Measurements from ENCODE around the gene OLIG1.

The OLIG1 gene

DNA sequence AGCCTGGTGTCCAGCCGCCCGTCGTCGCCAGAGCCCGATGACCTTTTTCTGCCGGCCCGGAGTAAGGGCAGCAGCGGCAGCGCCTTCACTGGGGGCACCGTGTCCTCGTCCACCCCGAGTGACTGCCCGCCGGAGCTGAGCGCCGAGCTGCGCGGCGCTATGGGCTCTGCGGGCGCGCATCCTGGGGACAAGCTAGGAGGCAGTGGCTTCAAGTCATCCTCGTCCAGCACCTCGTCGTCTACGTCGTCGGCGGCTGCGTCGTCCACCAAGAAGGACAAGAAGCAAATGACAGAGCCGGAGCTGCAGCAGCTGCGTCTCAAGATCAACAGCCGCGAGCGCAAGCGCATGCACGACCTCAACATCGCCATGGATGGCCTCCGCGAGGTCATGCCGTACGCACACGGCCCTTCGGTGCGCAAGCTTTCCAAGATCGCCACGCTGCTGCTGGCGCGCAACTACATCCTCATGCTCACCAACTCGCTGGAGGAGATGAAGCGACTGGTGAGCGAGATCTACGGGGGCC lies 43.0 kb upstream of the OLIG1 start:
- Histone ChIP-seq H3K4me1 (ENCODE audit: control insufficient read depth, insufficient read depth, low read length) (no peaks in the 10 kb centered on the region), H3K4me3 (ENCODE audit: low read length) (no peak overlapping the region), H3K27me3 (ENCODE audit: control insufficient read depth, insufficient read depth, low read length) (peaks cover 41% of the 10 kb centered on the region), H3K36me3 (ENCODE audit: control insufficient read depth, insufficient read depth, low read length) (no peaks in the 10 kb centered on the region), H3K27ac (ENCODE audit: low read depth, low read length) (no peak overlapping the region), H3K9ac (ENCODE audit: low read length) (no peak overlapping the region)

DNA sequence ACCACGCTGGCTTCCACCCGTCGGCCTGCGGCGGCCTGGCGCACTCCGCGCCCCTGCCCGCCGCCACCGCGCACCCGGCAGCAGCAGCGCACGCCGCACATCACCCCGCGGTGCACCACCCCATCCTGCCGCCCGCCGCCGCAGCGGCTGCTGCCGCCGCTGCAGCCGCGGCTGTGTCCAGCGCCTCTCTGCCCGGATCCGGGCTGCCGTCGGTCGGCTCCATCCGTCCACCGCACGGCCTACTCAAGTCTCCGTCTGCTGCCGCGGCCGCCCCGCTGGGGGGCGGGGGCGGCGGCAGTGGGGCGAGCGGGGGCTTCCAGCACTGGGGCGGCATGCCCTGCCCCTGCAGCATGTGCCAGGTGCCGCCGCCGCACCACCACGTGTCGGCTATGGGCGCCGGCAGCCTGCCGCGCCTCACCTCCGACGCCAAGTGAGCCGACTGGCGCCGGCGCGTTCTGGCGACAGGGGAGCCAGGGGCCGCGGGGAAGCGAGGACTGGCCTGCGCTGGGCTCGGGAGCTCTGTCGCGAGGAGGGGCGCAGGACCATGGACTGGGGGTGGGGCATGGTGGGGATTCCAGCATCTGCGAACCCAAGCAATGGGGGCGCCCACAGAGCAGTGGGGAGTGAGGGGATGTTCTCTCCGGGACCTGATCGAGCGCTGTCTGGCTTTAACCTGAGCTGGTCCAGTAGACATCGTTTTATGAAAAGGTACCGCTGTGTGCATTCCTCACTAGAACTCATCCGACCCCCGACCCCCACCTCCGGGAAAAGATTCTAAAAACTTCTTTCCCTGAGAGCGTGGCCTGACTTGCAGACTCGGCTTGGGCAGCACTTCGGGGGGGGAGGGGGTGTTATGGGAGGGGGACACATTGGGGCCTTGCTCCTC lies 42.3 kb upstream of the OLIG1 start:
- Histone ChIP-seq H3K27ac (ENCODE audit: low read depth, low read length) (no peak overlapping the region), H3K36me3 (ENCODE audit: control insufficient read depth, insufficient read depth, low read length) (no peaks in the 10 kb centered on the region), H3K4me3 (ENCODE audit: low read length) (no peak overlapping the region), H3K4me1 (ENCODE audit: control insufficient read depth, insufficient read depth, low read length) (no peaks in the 10 kb centered on the region), H3K27me3 (ENCODE audit: control insufficient read depth, insufficient read depth, low read length) (peaks cover 46% of the 10 kb centered on the region), H3K9ac (ENCODE audit: low read length) (no peak overlapping the region)

- Histone ChIP-seq H3K4me1 (ENCODE audit: control insufficient read depth, insufficient read depth, low read length) (no peaks in the 10 kb centered on the region), H3K27me3 (ENCODE audit: control insufficient read depth, insufficient read depth, low read length) (peaks cover 44% of the 10 kb centered on the region), H3K4me3 (ENCODE audit: low read length) (no peak overlapping the region), H3K36me3 (ENCODE audit: control insufficient read depth, insufficient read depth, low read length) (no peaks in the 10 kb centered on the region), H3K9ac (ENCODE audit: low read length) (no peak overlapping the region), H3K27ac (ENCODE audit: low read depth, low read length) (no peak overlapping the region)
These were observed 41.7 kb upstream of the OLIG1 start for GRCh38 chr21:33028287-33028670.

DNA sequence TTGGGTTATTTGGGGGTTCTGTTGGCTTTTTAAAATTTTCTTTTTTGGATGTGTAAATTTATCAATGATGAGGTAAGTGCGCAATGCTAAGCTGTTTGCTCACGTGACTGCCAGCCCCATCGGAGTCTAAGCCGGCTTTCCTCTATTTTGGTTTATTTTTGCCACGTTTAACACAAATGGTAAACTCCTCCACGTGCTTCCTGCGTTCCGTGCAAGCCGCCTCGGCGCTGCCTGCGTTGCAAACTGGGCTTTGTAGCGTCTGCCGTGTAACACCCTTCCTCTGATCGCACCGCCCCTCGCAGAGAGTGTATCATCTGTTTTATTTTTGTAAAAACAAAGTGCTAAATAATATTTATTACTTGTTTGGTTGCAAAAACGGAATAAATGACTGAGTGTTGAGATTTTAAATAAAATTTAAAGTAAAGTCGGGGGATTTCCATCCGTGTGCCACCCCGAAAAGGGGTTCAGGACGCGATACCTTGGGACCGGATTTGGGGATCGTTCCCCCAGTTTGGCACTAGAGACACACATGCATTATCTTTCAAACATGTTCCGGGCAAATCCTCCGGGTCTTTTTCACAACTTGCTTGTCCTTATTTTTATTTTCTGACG lies 41.1 kb upstream of the OLIG1 start:
- Histone ChIP-seq H3K36me3 (ENCODE audit: control insufficient read depth, insufficient read depth, low read length) (no peaks in the 10 kb centered on the region), H3K9ac (ENCODE audit: low read length) (no peak overlapping the region), H3K4me3 (ENCODE audit: low read length) (no peak overlapping the region), H3K4me1 (ENCODE audit: control insufficient read depth, insufficient read depth, low read length) (no peaks in the 10 kb centered on the region), H3K27ac (ENCODE audit: low read depth, low read length) (no peak overlapping the region), H3K27me3 (ENCODE audit: control insufficient read depth, insufficient read depth, low read length) (peaks cover 38% of the 10 kb centered on the region)

GRCh38 chr21:33029385-33029921 lies 40.5 kb upstream of the OLIG1 start:
- Histone ChIP-seq H3K9ac (ENCODE audit: low read length) (no peak overlapping the region), H3K4me1 (ENCODE audit: control insufficient read depth, insufficient read depth, low read length) (no peaks in the 10 kb centered on the region), H3K4me3 (ENCODE audit: low read length) (no peak overlapping the region)

DNA sequence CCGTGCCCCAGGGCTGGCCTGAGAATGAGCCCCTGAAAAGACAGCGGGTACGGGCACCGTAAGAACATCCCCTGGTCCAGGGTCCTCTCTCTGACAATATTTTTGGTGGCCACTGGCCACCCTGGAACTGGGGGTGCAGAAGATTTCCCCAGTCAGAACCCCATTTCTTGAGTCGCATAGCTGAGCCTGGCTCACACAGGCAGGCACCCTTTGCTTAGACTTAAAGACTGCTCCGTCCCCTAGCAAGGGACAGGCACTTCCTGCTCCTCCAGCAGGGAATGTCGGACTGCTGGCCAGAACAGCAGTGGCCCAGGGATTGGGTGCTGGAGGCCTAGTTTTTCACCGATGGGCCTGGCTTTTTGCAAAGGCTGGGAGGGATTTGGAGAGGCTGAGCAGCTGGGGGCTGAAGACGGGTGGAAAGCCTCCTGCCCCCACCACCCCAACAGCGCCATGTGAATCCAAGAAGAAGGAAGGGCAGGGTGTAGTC lies 39.9 kb upstream of the OLIG1 start:
- Histone ChIP-seq H3K27ac (ENCODE audit: low read depth, low read length) (no peak overlapping the region), H3K4me1 (ENCODE audit: control insufficient read depth, insufficient read depth, low read length) (no peaks in the 10 kb centered on the region), H3K4me3 (ENCODE audit: low read length) (no peak overlapping the region), H3K27me3 (ENCODE audit: control insufficient read depth, insufficient read depth, low read length) (peaks cover 35% of the 10 kb centered on the region), H3K36me3 (ENCODE audit: control insufficient read depth, insufficient read depth, low read length) (no peaks in the 10 kb centered on the region), H3K9ac (ENCODE audit: low read length) (no peak overlapping the region)

More at GRCh38 chr21:33029385-33029921, 40.5 kb upstream of the OLIG1 start:
- Histone ChIP-seq H3K36me3 (ENCODE audit: control insufficient read depth, insufficient read depth, low read length) (no peaks in the 10 kb centered on the region), H3K27me3 (ENCODE audit: control insufficient read depth, insufficient read depth, low read length) (peaks cover 38% of the 10 kb centered on the region), H3K27ac (ENCODE audit: low read depth, low read length) (no peak overlapping the region)

DNA sequence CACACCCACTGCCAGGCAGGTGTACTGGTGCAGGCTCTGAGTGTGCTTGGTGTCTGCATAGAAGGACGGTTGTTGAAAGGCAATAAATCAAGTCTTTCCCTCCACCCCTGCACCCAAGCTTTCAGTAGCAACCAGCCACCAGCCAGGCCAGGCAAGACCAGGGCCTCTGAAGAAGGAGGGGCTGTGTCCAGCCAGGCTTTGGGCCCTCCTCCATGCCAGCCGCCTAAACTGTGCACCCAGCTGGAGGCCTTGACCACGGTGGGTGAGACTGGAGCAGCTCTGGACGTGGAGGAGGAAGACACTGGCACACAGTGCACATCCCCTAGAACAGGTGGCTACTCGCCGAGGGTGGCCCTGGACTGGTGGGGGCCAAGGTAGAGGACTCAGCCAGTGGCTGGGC lies 39.3 kb upstream of the OLIG1 start:
- no peaks in the 10 kb centered on the region for H3K4me1 ChIP-seq (ENCODE audit: control insufficient read depth, insufficient read depth, low read length)

DNA sequence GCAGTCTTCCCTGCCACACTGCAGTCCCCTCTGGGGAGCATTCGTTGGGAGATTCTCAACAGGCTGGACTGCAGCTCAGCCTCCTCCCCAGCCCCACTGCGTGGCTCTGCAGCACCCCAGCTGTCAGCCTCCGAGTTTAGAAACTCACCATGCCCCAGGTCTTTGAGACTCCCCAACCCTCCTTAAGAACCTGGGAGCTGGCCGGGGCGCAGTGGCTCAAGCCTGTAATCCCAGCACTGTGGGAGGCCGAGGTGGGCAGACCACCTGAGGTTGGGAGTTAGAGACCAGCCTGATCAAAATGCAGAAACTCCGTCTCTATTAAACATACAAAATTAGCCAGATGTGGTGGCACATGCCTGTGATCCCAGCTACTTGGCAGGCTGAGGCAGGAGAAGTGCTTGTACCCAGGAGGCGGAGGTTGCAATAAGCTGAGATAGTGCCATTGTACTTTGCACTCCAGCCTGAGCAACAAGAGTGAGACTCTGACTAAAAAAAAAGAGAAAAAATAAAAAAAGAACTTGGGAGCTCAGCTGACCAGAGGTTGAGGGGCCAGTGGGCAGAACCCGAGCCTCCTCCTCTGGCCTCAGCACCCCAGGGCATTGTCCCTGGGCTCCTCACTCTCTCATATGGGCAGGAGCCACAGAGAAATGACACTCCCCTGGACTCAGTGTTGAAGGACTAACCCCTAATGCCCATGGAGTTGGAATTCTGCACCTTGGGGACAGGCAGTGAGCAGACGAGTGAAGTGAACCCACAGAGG lies 38.6 kb upstream of the OLIG1 start:
- Histone ChIP-seq H3K36me3 (ENCODE audit: control insufficient read depth, insufficient read depth, low read length) (no peaks in the 10 kb centered on the region), H3K4me3 (ENCODE audit: low read length) (no peak overlapping the region), H3K4me1 (ENCODE audit: control insufficient read depth, insufficient read depth, low read length) (no peaks in the 10 kb centered on the region), H3K27me3 (ENCODE audit: control insufficient read depth, insufficient read depth, low read length) (peaks cover 31% of the 10 kb centered on the region), H3K9ac (ENCODE audit: low read length) (no peak overlapping the region), H3K27ac (ENCODE audit: low read depth, low read length) (no peak overlapping the region)

More for the DNA sequence above, 39.3 kb upstream of the OLIG1 start:
- no peaks in the 10 kb centered on the region for H3K36me3 ChIP-seq (ENCODE audit: control insufficient read depth, insufficient read depth, low read length)
- H3K9ac ChIP-seq (ENCODE audit: low read length), result no peak overlapping the region
- H3K27ac ChIP-seq (ENCODE audit: low read depth, low read length), result no peak overlapping the region
- peaks cover 35% of the 10 kb centered on the region for H3K27me3 ChIP-seq (ENCODE audit: control insufficient read depth, insufficient read depth, low read length)
- no peak overlapping the region for H3K4me3 ChIP-seq (ENCODE audit: low read length)

GRCh38 chr21:33032434-33033047 lies 37.4 kb upstream of the OLIG1 start:
- H3K27me3 ChIP-seq (ENCODE audit: control insufficient read depth, insufficient read depth, low read length), result peaks cover 24% of the 10 kb centered on the region
- no peak overlapping the region for H3K27ac ChIP-seq (ENCODE audit: low read depth, low read length)
- H3K4me1 ChIP-seq (ENCODE audit: control insufficient read depth, insufficient read depth, low read length), result no peaks in the 10 kb centered on the region
- no peaks in the 10 kb centered on the region for H3K36me3 ChIP-seq (ENCODE audit: control insufficient read depth, insufficient read depth, low read length)
- H3K4me3 ChIP-seq (ENCODE audit: low read length), result no peak overlapping the region
- no peak overlapping the region for H3K9ac ChIP-seq (ENCODE audit: low read length)

DNA sequence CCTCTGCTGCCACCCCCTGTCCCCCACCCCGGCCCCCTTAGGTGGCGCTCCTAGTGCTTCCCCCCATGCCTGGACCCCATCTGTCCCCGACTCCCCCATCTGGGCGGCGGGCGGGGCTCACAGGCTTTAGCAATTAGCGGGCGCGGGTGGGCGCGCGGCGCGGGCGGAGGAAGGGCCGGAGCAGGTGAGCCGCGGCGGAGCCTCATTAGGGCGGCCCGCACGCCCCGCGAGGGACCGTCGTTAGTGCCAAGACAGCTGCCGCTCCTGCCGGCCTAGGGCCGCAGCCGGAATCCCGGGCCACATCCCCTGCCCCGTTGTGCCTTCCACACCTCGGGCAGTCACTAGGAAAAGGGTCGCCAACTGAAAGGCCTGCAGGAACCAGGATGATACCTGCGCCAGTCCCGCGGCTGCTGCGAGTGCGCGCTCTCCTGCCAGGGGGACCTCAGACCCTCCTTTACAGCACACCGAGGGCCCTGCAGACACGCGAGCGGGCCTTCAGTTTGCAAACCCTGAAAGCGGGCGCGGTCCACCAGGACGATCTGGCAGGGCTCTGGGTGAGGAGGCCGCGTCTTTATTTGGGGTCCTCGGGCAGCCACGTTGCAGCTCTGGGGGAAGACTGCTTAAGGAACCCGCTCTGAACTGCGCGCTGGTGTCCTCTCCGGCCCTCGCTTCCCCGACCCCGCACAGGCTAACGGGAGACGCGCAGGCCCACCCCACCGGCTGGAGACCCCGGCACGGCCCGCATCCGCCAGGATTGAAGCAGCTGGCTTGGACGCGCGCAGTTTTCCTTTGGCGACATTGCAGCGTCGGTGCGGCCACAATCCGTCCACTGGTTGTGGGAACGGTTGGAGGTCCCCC lies 36.6 kb upstream of the OLIG1 start:
- Histone ChIP-seq H3K9ac (ENCODE audit: low read length) (no peak overlapping the region), H3K27me3 (ENCODE audit: control insufficient read depth, insufficient read depth, low read length) (peaks cover 20% of the 10 kb centered on the region), H3K36me3 (ENCODE audit: control insufficient read depth, insufficient read depth, low read length) (no peaks in the 10 kb centered on the region), H3K4me3 (ENCODE audit: low read length) (no peak overlapping the region), H3K27ac (ENCODE audit: low read depth, low read length) (no peak overlapping the region), H3K4me1 (ENCODE audit: control insufficient read depth, insufficient read depth, low read length) (no peaks in the 10 kb centered on the region)

GRCh38 chr21:33033961-33034413 lies 36.0 kb upstream of the OLIG1 start:
- Histone ChIP-seq H3K4me1 (ENCODE audit: control insufficient read depth, insufficient read depth, low read length) (no peaks in the 10 kb centered on the region), H3K9ac (ENCODE audit: low read length) (no peak overlapping the region), H3K27ac (ENCODE audit: low read depth, low read length) (no peak overlapping the region), H3K27me3 (ENCODE audit: control insufficient read depth, insufficient read depth, low read length) (peaks cover 16% of the 10 kb centered on the region), H3K4me3 (ENCODE audit: low read length) (no peak overlapping the region), H3K36me3 (ENCODE audit: control insufficient read depth, insufficient read depth, low read length) (no peaks in the 10 kb centered on the region)

All from rectal smooth muscle tissue (tissue), 1 donor.